ENCODE measurements around the gene PARD6G.

Gene PARD6G

GRCh38 chr18:80143881-80144280 is 103.4 kb downstream of the PARD6G start:
- Histone ChIP-seq H3K9me2 (ENCODE audit: low read depth, low read length) (no peaks in the 10 kb centered on the region), H3K4me3 (ENCODE audit: low read depth, low read length, poor library complexity, severe bottlenecking) (no peak overlapping the region), H3K79me2 (ENCODE audit: insufficient read depth, low read length) (no peaks in the 10 kb centered on the region), H2AFZ (ENCODE audit: low read length) (no peak overlapping the region), H3K9ac (ENCODE audit: low read length) (no peak overlapping the region), H3K27me3 (ENCODE audit: insufficient read depth, low read length) (no peaks in the 10 kb centered on the region), H3F3A (ENCODE audit: insufficient read depth, low read length) (no peaks in the 10 kb centered on the region), H4K20me1 (ENCODE audit: insufficient read depth, low read length) (no peaks in the 10 kb centered on the region), H3K4me1 (ENCODE audit: insufficient read depth, low read length, severe bottlenecking) (no peaks in the 10 kb centered on the region), H3K9me3 (ENCODE audit: low read length) (no peaks in the 10 kb centered on the region), H3K36me3 (ENCODE audit: insufficient read depth, low read length) (peaks cover 10% of the 10 kb centered on the region; the same call in 1 of the 2 replicates), H3K27ac (ENCODE audit: low read depth, low read length, poor library complexity, severe bottlenecking) (no peak overlapping the region), H3K4me2 (ENCODE audit: low read length) (no peak overlapping the region)
- TF ChIP-seq EZH2 (IDR thresholded peaks at IDR 0.05; ENCODE audit: borderline replicate concordance, low read length), result no peak
- TF ChIP-seq, protein P1, sequence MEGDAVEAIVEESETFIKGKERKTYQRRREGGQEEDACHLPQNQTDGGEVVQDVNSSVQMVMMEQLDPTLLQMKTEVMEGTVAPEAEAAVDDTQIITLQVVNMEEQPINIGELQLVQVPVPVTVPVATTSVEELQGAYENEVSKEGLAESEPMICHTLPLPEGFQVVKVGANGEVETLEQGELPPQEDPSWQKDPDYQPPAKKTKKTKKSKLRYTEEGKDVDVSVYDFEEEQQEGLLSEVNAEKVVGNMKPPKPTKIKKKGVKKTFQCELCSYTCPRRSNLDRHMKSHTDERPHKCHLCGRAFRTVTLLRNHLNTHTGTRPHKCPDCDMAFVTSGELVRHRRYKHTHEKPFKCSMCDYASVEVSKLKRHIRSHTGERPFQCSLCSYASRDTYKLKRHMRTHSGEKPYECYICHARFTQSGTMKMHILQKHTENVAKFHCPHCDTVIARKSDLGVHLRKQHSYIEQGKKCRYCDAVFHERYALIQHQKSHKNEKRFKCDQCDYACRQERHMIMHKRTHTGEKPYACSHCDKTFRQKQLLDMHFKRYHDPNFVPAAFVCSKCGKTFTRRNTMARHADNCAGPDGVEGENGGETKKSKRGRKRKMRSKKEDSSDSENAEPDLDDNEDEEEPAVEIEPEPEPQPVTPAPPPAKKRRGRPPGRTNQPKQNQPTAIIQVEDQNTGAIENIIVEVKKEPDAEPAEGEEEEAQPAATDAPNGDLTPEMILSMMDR (IDR thresholded peaks at IDR 0.05; ENCODE audit: low read length), result no peak

- Histone ChIP-seq H3K27me3 (ENCODE audit: insufficient read depth, low read length) (no peaks in the 10 kb centered on the region), H3K9ac (ENCODE audit: low read length) (no peak overlapping the region), H3K4me1 (ENCODE audit: insufficient read depth, low read length, severe bottlenecking) (no peaks in the 10 kb centered on the region), H3K36me3 (ENCODE audit: insufficient read depth, low read length) (peaks cover 43% of the 10 kb centered on the region), H2AFZ (ENCODE audit: low read length) (no peak overlapping the region), H3F3A (ENCODE audit: insufficient read depth, low read length) (no peaks in the 10 kb centered on the region), H3K79me2 (ENCODE audit: insufficient read depth, low read length) (no peaks in the 10 kb centered on the region), H4K20me1 (ENCODE audit: insufficient read depth, low read length) (no peaks in the 10 kb centered on the region), H3K4me2 (ENCODE audit: low read length) (no peak overlapping the region), H3K9me3 (ENCODE audit: low read length) (no peaks in the 10 kb centered on the region), H3K27ac (ENCODE audit: low read depth, low read length, poor library complexity, severe bottlenecking) (no peak overlapping the region), H3K4me3 (ENCODE audit: low read depth, low read length, poor library complexity, severe bottlenecking) (no peak overlapping the region), H3K9me2 (ENCODE audit: low read depth, low read length) (no peaks in the 10 kb centered on the region)
- TF ChIP-seq, protein P1 (IDR thresholded peaks at IDR 0.05; ENCODE audit: low read length), result no peak
- TF ChIP-seq EZH2 (IDR thresholded peaks at IDR 0.05; ENCODE audit: borderline replicate concordance, low read length), result no peak
These were observed 106.8 kb downstream of the PARD6G start for GRCh38 chr18:80140455-80140985.

DNA sequence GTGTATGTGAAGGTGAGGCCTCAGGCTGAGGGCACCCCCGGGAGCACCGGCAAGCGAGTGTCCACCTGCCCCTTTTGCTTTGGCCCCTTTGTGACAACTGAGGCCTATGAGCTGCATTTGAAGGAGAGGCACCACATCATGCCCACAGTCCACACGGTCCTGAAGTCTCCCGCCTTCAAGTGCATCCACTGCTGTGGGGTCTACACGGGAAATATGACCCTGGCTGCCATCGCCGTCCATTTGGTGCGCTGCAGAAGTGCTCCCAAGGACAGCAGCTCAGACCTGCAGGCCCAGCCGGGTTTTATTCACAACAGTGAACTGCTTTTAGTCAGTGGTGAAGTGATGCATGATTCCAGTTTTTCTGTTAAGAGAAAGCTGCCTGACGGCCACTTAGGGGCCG is 109.3 kb downstream of the PARD6G start:
- no peaks in the 10 kb centered on the region for H3K9me3 ChIP-seq (ENCODE audit: low read length)
- H3K79me2 ChIP-seq (ENCODE audit: insufficient read depth, low read length), result no peaks in the 10 kb centered on the region
- H3K4me1 ChIP-seq (ENCODE audit: insufficient read depth, low read length, severe bottlenecking), result no peaks in the 10 kb centered on the region
- H3K4me2 ChIP-seq (ENCODE audit: low read length), result no peak overlapping the region
- H3K27me3 ChIP-seq (ENCODE audit: insufficient read depth, low read length), result no peaks in the 10 kb centered on the region
- no peak overlapping the region for H2AFZ ChIP-seq (ENCODE audit: low read length)
- H3K4me3 ChIP-seq (ENCODE audit: low read depth, low read length, poor library complexity, severe bottlenecking), result no peak overlapping the region
- H3K27ac ChIP-seq (ENCODE audit: low read depth, low read length, poor library complexity, severe bottlenecking), result no peak overlapping the region
- no peaks in the 10 kb centered on the region for H3F3A ChIP-seq (ENCODE audit: insufficient read depth, low read length)
- H3K36me3 ChIP-seq (ENCODE audit: insufficient read depth, low read length), result peaks cover 69% of the 10 kb centered on the region
- H3K9ac ChIP-seq (ENCODE audit: low read length), result no peak overlapping the region
- H4K20me1 ChIP-seq (ENCODE audit: insufficient read depth, low read length), result no peaks in the 10 kb centered on the region
- no peak for TF ChIP-seq EZH2 (IDR thresholded peaks at IDR 0.05; ENCODE audit: borderline replicate concordance, low read length)
- TF ChIP-seq, protein P1 (IDR thresholded peaks at IDR 0.05; ENCODE audit: low read length), result no peak
- no peaks in the 10 kb centered on the region for H3K9me2 ChIP-seq (ENCODE audit: low read depth, low read length)

All from OCI-LY1 (cell line).